ENCODE results near the gene SCARF1.

SCARF1 gene

DNA sequence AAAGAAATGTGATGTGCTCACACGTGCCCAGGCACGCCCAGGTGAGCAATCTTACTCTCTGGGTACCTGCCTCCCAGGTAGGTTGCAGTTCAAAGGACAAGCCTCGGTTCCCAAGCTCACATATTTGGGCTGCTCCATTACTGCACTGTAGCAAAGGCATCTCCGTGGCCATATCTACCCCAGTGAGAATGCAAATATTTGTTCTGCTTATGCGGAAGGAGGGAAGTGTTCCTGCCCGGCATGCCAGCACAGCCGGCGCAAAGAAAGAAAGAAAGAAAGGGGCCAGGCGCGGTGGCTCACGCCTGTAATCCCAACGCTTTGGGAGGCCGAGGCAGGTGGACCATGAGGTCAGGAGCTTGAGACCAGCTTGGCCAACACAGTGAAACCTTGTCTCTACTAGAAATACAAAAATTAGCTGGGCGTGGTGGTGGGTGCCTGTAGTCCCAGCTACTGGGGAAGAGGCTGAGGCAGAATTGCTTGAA lies 47.6 kb downstream of the SCARF1 start:
- DNase-seq = peak in 1 of 2 experiments; percentile 40

DNA sequence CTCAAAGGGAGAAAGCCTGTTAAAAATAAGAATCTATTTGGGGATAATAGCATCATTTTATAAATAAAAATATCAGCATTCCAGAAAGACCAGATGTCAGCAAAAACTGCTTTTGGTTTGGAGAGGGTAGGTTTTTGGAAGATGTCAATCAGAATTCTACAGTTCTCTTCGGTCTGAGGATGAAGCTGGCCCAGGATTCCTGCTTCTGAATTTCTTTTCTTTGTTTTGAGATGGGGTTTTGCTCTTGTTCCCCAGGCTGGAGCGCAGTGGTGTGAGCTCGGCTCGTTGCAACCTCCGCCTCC lies 52.0 kb downstream of the SCARF1 start:
- DNase-seq = no peak

DNA sequence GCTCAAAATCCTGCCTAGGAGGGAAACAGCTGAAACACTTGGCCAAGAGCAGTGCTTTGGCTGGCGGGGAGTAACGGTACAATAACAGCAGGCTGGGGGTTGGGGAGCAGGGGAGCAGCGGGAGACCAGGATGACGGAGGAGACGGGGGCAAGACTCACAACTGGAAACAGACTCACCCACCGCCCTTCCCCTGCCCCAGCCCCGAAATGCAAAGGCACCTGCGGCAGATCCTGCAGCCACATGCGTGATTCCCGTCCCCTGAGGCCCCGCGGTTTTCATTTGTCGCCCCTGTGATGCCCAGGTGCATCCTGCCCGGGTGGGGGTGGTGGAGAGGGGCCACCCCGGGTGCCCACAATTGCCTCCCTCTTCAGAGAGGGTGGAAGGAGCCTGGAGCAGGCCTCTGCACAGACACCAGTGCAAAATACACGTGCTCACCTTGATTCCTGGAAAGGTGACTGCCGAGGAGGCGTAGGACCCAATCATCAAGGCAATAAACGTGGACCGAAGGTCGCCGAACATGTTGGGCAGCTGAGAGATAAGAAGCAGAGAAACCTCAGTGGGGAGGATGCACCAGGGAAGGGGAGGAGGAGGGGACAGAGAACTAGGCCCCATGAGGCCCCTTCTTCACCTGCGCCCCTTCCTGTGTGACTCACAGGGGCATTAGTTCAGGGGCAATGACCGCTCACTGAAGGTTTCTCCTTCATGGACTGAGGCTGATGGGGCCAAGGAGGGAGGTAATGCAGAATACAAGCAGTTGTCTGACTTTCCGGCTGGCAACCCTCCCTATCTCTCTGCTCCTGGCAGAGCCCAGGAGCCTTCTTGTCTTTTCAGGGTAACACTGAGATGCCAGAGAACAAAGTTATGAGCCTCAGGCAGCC lies 52.5 kb downstream of the SCARF1 start:
- DNase-seq = no peak

DNA sequence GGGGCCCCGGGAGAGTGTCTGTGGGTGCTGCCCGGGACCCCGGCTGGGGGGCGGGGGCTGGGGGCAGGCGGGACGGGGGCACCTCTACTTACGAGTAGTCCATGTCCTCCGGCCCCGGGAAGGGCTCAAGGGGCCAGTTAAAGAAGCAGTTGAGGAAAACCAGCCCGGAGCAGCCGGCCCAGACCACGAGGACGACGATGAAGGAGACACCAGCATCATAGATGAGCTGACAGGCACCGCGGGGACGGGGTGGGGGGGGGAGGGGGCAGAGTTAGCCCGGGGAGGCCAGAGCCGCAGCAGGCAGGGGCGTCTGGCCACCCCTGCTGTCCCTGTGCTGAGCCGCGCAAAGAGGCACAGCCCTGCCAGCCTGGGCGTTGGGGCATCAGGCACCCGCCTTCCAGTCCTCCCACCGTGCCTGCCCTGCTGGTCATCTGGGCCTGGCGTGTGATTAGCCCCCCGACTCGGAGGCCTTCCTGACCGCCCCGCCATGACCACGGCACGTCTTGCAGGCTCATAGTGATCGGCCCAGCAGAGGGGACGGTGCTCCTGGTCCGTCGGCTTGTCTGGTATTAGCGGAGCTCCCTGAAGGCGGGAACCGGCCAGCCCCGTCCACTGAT lies 54.0 kb downstream of the SCARF1 start:
- DNase-seq = no peak

DNA sequence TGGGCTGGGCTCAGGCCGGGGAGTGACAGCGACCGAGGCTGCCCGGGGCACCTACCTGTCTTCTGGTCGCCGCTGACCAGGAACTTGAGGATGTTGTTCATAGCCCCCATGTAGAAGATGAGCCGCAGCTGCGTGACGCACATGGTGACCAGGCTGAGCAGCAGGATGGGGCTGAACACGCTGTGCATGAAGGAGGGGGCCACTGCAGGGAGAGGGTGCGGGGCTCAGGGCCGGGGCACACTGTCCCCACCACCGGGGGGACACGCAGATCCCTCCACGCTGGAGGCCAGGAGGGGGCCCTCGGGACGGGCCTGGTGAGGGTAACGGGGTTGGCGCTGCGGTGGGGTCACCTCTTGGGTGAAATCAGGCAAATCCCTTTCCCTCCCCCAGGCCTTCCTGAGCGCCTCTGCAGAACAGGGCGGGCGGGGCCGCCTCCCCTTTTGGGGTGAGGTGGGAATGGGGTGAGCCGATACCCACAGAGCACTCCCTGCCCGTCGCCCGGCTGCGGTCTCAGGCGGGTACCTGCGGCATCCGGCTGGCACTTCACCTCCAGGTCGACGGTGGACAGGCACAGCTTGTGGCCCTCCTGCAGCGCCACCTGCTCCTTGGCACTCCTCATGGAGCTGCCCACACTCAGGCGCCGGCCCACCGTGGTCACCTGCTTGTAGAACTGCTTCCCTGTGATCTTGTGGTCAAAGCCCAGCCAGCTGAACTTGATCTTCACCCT lies 54.6 kb downstream of the SCARF1 start:
- DNase-seq = no peak

DNA sequence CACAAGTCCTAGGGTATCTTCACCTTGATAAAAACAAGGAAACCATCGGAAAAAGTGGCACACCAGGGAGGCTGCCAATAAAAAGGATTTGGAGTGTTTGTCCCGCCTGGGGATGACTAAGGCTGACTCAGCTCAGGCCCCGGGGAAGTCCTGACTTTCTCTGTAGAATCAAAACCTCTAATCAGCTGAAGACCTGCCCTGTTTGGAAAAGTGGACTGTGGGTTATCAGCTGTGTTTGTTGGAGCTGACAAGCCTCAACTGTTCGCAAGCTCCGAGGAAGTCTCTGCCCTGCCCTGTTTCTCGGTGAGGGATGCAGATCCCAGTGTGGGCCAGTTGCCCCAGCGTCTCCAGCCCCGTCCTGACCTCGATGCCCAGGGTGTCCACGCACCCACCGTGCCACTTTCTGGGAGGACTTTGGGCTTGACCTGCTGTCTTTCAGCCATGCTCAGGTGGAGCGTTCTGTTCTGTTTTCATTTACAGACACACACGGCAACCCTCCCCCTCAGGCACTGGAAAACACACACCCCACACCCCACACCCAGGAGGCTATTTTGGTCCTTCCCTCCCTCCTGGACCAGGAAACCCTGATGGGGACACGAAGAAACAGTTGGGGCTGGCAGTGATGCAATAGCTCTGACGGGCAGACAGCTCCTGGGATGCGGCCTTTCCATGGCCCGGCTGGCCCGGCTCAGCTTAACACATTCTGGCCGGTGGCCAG lies 55.3 kb downstream of the SCARF1 start:
- DNase-seq = no peak

DNA sequence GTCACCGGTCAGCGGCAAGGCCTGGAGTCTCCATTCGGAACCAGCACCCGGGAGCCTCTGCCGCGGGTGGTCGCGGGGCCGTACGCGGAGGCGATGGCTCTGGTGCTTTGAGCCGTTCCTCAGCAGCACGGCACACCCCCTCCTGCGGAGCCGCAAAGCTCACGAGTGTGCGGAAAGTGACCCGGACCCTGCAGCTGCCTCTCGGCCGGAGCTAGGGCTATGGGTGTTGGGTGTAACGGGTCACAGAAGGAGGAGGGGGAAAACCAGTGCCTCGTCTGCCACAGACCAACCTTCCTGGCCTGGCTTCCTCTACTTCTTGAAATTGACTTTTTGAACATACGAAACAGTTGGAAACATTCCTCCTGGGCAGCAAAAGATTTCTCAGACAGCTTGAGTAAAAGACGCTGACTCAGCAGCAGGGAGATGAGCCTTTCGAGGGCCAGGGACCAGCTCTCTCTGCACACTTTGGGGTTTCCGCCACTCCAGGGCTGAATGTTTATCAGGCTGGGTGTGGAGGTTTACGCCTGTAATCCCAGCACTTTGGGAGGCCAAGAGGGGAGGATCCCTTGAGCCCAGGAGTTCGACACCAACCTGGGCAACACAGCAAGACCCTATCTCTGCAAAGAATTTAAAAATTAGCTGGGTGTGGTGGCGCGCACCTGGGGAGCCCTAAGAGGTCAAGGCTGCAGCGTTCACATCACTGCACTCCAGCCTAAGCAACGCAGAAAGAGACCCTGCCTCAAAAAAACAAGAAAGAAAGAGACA lies 56.5 kb downstream of the SCARF1 start:
- no peak for DNase-seq

DNA sequence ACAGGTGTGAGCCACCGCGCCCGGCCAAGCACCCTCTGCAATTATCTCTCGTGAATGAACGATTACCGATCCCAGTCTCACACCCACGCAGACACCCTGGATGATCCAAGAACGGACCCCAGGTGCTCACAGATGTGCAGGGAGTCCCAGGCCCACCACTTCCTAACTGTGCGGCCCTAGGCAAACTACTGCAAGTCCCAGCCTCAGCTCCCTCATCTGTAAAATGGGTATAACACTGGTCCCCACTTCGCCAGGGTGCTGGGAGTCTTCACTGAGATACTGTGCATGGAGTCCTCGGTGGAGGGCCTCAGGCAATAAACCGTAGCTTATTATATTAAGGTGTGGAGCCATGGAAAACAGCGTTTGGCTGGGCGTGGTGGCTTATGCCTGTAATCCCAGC lies 61.4 kb downstream of the SCARF1 start:
- DNase-seq = no peak
